ENCODE data around the gene SLC39A11. TPM values are rescaled to one million over a fixed set of nuclear protein-coding genes. Genes with fewer than 3 reads are reported as not detected.

SLC39A11 gene
- total RNA-seq, 6 donors from 2014 or later, result 16.3 to 57.6 (median 29.5) TPM

- Histone ChIP-seq H3K36me3 (no peaks in the 10 kb centered on the region), H3K4me3 (no peak overlapping the region), H3K4me1 (peaks cover 7 to 45% (median 12%) of the 10 kb centered on the region in 4 donors), H3K27ac (peak overlapping the region in 2 of 4 donors; percentile 0 to 12), H3K27me3 (no peaks in the 10 kb centered on the region), H3K9me3 (no peaks in the 10 kb centered on the region)
- no peak for DNase-seq
- TF ChIP-seq POLR2A (IDR thresholded peaks at IDR 0.05) (no peak), EP300 (IDR thresholded peaks at IDR 0.05) (no peak), POLR2AphosphoS5 (IDR thresholded peaks at IDR 0.05) (no peak), CTCF (IDR thresholded peaks at IDR 0.05) (no peak)
- ATAC-seq (ENCODE audit: low FRiP score in 2 of 2), result no peak
- 71 to 86% methylated on average over 9 of the region's 9 CpGs for WGBS, 2 donors
These were observed 108.2 kb downstream of the SLC39A11 start for GRCh38 chr17:72984145-72984925.

GRCh38 chr17:72982680-72983079 is 109.8 kb downstream of the SLC39A11 start:
- 58 to 69% methylated on average over 3 of the region's 3 CpGs for WGBS, 2 donors
- TF ChIP-seq POLR2AphosphoS5 (IDR thresholded peaks at IDR 0.05) (no peak), EP300 (IDR thresholded peaks at IDR 0.05) (no peak), POLR2A (IDR thresholded peaks at IDR 0.05) (no peak)
- no peaks in the 10 kb centered on the region for H3K27me3 ChIP-seq
- DNase-seq (no peak), ATAC-seq (ENCODE audit: low FRiP score in 2 of 2) (no peak)
- H3K4me1 ChIP-seq, result peaks cover 13 to 44% (median 20%) of the 10 kb centered on the region in 4 donors
- H3K36me3 ChIP-seq, result no peaks in the 10 kb centered on the region
- H3K27ac ChIP-seq, result no peak overlapping the region
- H3K4me3 ChIP-seq, result no peak overlapping the region
- H3K9me3 ChIP-seq, result no peaks in the 10 kb centered on the region

- H3K27me3 ChIP-seq, result no peaks in the 10 kb centered on the region
- peaks cover 14 to 23% (median 20%) of the 10 kb centered on the region in 4 donors for H3K4me1 ChIP-seq
- peak overlapping the region in 3 of 4 donors; percentile 4 to 55 (median 48) for H3K27ac ChIP-seq
- ATAC-seq (ENCODE audit: low FRiP score in 2 of 2) (no peak), DNase-seq (no peak)
- no peak overlapping the region for H3K4me3 ChIP-seq
- no peaks in the 10 kb centered on the region for H3K9me3 ChIP-seq
- no peaks in the 10 kb centered on the region for H3K36me3 ChIP-seq
- WGBS, 2 donors, result 77 to 81% methylated on average over 9 of the region's 9 CpGs
- TF ChIP-seq EP300 (IDR thresholded peaks at IDR 0.05) (no peak), POLR2AphosphoS5 (IDR thresholded peaks at IDR 0.05) (no peak), CTCF (IDR thresholded peaks at IDR 0.05) (no peak), POLR2A (IDR thresholded peaks at IDR 0.05) (no peak)
These were observed 113.8 kb downstream of the SLC39A11 start for GRCh38 chr17:72978593-72979218.

- DNase-seq, result peak in 1 of 2 donors; percentile 27
- H3K27ac ChIP-seq, result peak overlapping the region in 3 of 4 donors; percentile 4 to 55 (median 48)
- H3K27me3 ChIP-seq, result no peaks in the 10 kb centered on the region
- TF ChIP-seq EP300 (IDR thresholded peaks at IDR 0.05) (no peak), POLR2A (IDR thresholded peaks at IDR 0.05) (no peak), POLR2AphosphoS5 (IDR thresholded peaks at IDR 0.05) (no peak), CTCF (IDR thresholded peaks at IDR 0.05) (no peak)
- ATAC-seq (ENCODE audit: low FRiP score in 2 of 2), result peak in 1 of 2 donors; percentile 19
- no peak overlapping the region for H3K4me3 ChIP-seq
- no peaks in the 10 kb centered on the region for H3K9me3 ChIP-seq
- peaks cover 14 to 23% (median 20%) of the 10 kb centered on the region in 4 donors for H3K4me1 ChIP-seq
- WGBS, 2 donors, result 70 to 74% methylated on average over 20 of the region's 20 CpGs
- no peaks in the 10 kb centered on the region for H3K36me3 ChIP-seq
These were observed 114.6 kb downstream of the SLC39A11 start for GRCh38 chr17:72977771-72978417.

Data from upper lobe of left lung (tissue), 6 donors.